ENCODE measurements around the gene PTPN11.

PTPN11 gene

DNA sequence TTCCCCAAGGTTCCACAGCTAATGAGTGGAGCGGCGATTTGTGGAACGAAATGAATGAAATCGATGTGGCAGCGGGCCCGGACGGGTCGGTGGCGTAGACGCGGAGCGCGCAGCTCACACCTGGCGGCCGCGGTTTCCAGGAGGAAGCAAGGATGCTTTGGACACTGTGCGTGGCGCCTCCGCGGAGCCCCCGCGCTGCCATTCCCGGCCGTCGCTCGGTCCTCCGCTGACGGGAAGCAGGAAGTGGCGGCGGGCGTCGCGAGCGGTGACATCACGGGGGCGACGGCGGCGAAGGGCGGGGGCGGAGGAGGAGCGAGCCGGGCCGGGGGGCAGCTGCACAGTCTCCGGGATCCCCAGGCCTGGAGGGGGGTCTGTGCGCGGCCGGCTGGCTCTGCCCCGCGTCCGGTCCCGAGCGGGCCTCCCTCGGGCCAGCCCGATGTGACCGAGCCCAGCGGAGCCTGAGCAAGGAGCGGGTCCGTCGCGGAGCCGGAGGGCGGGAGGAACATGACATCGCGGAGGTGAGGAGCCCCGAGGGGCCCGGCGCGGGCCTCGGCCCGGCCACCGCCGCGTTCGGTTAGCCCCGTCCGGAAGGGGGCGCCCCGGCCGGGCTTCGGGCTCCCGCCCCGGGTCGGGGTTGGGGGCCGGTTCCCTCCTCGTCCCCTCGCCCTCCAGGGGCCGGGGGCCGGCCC is at the start of gene PTPN11:
PTPN11 (plus strand) TSS at position 340 of the 689 bp plus-strand sequence; CDS start at position 505, 165 bp downstream.
- peaks cover 27% of the 10 kb centered on the region for H3K4me1 ChIP-seq (ENCODE audit: control insufficient read depth, low read length)
- H3K4me2 ChIP-seq (ENCODE audit: low read length) = peak within 1 kb of the TSS; percentile 89
- TF ChIP-seq CTCF (IDR thresholded peaks at IDR 0.05; ENCODE audit: low read depth, low read length, poor library complexity, severe bottlenecking) (peak; percentile 68), EZH2phosphoT487 (IDR thresholded peaks at IDR 0.05; ENCODE audit: borderline replicate concordance, low read length) (no peak)
- no peaks in the 10 kb centered on the region for H3K9me2 ChIP-seq (replicated peaks; ENCODE audit: control insufficient read depth, low read length)
- no peaks in the 10 kb centered on the region for H3K9me3 ChIP-seq (ENCODE audit: control insufficient read depth, insufficient read depth, low read length)
- peaks cover 28% of the 10 kb centered on the region for H3K36me3 ChIP-seq (ENCODE audit: control insufficient read depth, low read length)
- peaks cover 65% of the 10 kb centered on the region for H3K79me2 ChIP-seq (ENCODE audit: control insufficient read depth, low read length)
- peak within 1 kb of the TSS; percentile 72 for H3K27ac ChIP-seq (ENCODE audit: low read depth, low read length)
- peaks cover 6% of the 10 kb centered on the region; the same call in 1 of the 2 replicates for H3F3A ChIP-seq (ENCODE audit: control insufficient read depth, insufficient read depth)
- peak within 1 kb of the TSS; percentile 98 for H3K4me3 ChIP-seq (ENCODE audit: low read length)
- H3K27me3 ChIP-seq (ENCODE audit: control insufficient read depth, low read length) = no peaks in the 10 kb centered on the region
- H4K20me1 ChIP-seq (ENCODE audit: control insufficient read depth, insufficient read depth, low read depth, low read length) = peaks cover 22% of the 10 kb centered on the region

- no peak overlapping the region for H3K4me2 ChIP-seq (ENCODE audit: low read length)
- H3K9me2 ChIP-seq (replicated peaks; ENCODE audit: control insufficient read depth, low read length) = no peaks in the 10 kb centered on the region
- H4K20me1 ChIP-seq (ENCODE audit: control insufficient read depth, insufficient read depth, low read depth, low read length) = peaks cover 10% of the 10 kb centered on the region; the same call in 1 of the 2 replicates
- no peaks in the 10 kb centered on the region for H3F3A ChIP-seq (ENCODE audit: control insufficient read depth, insufficient read depth)
- no peak overlapping the region for H3K27ac ChIP-seq (ENCODE audit: low read depth, low read length)
- H3K9me3 ChIP-seq (ENCODE audit: control insufficient read depth, insufficient read depth, low read length) = no peaks in the 10 kb centered on the region
- TF ChIP-seq EZH2phosphoT487 (IDR thresholded peaks at IDR 0.05; ENCODE audit: borderline replicate concordance, low read length) = no peak
- no peak for TF ChIP-seq CTCF (IDR thresholded peaks at IDR 0.05; ENCODE audit: low read depth, low read length, poor library complexity, severe bottlenecking)
- H3K36me3 ChIP-seq (ENCODE audit: control insufficient read depth, low read length) = no peaks in the 10 kb centered on the region
- no peaks in the 10 kb centered on the region for H3K4me1 ChIP-seq (ENCODE audit: control insufficient read depth, low read length)
- H3K79me2 ChIP-seq (ENCODE audit: control insufficient read depth, low read length) = peaks cover 81% of the 10 kb centered on the region
- no peaks in the 10 kb centered on the region for H3K27me3 ChIP-seq (ENCODE audit: control insufficient read depth, low read length)
- H3K4me3 ChIP-seq (ENCODE audit: low read length) = no peak overlapping the region
Measured at GRCh38 chr12:112370199-112370598, 48.5 kb upstream of the PTPN11 start.

- Histone ChIP-seq H3K4me1 (ENCODE audit: control insufficient read depth, low read length) (no peaks in the 10 kb centered on the region), H3K9me3 (ENCODE audit: control insufficient read depth, insufficient read depth, low read length) (no peaks in the 10 kb centered on the region), H3K36me3 (ENCODE audit: control insufficient read depth, low read length) (no peaks in the 10 kb centered on the region), H3K4me2 (ENCODE audit: low read length) (no peak overlapping the region), H4K20me1 (ENCODE audit: control insufficient read depth, insufficient read depth, low read depth, low read length) (peaks cover 11% of the 10 kb centered on the region; the same call in 1 of the 2 replicates), H3K79me2 (ENCODE audit: control insufficient read depth, low read length) (peaks cover 77% of the 10 kb centered on the region), H3F3A (ENCODE audit: control insufficient read depth, insufficient read depth) (no peaks in the 10 kb centered on the region), H3K4me3 (ENCODE audit: low read length) (no peak overlapping the region), H3K9me2 (replicated peaks; ENCODE audit: control insufficient read depth, low read length) (no peaks in the 10 kb centered on the region), H3K27ac (ENCODE audit: low read depth, low read length) (no peak overlapping the region), H3K27me3 (ENCODE audit: control insufficient read depth, low read length) (no peaks in the 10 kb centered on the region)
- no peak for TF ChIP-seq CTCF (IDR thresholded peaks at IDR 0.05; ENCODE audit: low read depth, low read length, poor library complexity, severe bottlenecking)
- TF ChIP-seq EZH2phosphoT487 (IDR thresholded peaks at IDR 0.05; ENCODE audit: borderline replicate concordance, low read length) = no peak
Measured at GRCh38 chr12:112370868-112371510, 47.8 kb upstream of the PTPN11 start.

All from DOHH2 (cell line).